Kidney glomerular epithelial cell (primary cell): ENCODE measurements around the gene TRIM59.
"Not testable (repeated sequence)": the region's sequence is repeated elsewhere in the genome, so short reads cannot be mapped to it uniquely, and the experiment has no call there.

Experiments used
- DNase-seq: peaks from one replicate; lab custom pipeline; 2025; lab: John Stamatoyannopoulos, UW

The TRIM59 gene

GRCh38 chr3:160454995-160455394 lies 5.4 kb upstream of the TRIM59 start:
- DNase-seq, result no peak

- not testable (repeated sequence) for DNase-seq
These were observed 2.7 kb upstream of the TRIM59 start for GRCh38 chr3:160452251-160452650.

- DNase-seq, result no peak
These were observed 2.0 kb upstream of the TRIM59 start for GRCh38 chr3:160451602-160452001.

- DNase-seq, result peak; percentile 91
These were observed 1.3 kb upstream of the TRIM59 start for GRCh38 chr3:160450846-160451245.

- peak; percentile 86 for DNase-seq
These were observed 546 bp downstream of the TRIM59 start for GRCh38 chr3:160448845-160449635.

GRCh38 chr3:160447544-160447943 lies 2.0 kb downstream of the TRIM59 start:
- no peak for DNase-seq

GRCh38 chr3:160446522-160447056 lies 3.0 kb downstream of the TRIM59 start:
- no peak for DNase-seq

- no peak for DNase-seq
These were observed 3.7 kb downstream of the TRIM59 start for GRCh38 chr3:160445854-160446253.

- DNase-seq, result no peak
These were observed 5.2 kb downstream of the TRIM59 start for GRCh38 chr3:160444411-160444810.

GRCh38 chr3:160440687-160441086 lies 8.9 kb downstream of the TRIM59 start:
- no peak for DNase-seq

GRCh38 chr3:160437083-160437455 lies 12.5 kb downstream of the TRIM59 start:
- no peak for DNase-seq

GRCh38 chr3:160435747-160436146 lies 13.8 kb downstream of the TRIM59 start:
- DNase-seq, result no peak

GRCh38 chr3:160435095-160435494 lies 14.5 kb downstream of the TRIM59 start:
- DNase-seq, result no peak

GRCh38 chr3:160434071-160434470 lies 15.5 kb downstream of the TRIM59 start:
- no peak for DNase-seq

GRCh38 chr3:160427832-160428424 lies 21.7 kb downstream of the TRIM59 start:
- no peak for DNase-seq

- no peak for DNase-seq
These were observed 32.3 kb downstream of the TRIM59 start for GRCh38 chr3:160417311-160417710.

GRCh38 chr3:160413613-160414248 lies 35.9 kb downstream of the TRIM59 start:
- DNase-seq, result peak; percentile 76

- DNase-seq, result no peak
These were observed 37.1 kb downstream of the TRIM59 start for GRCh38 chr3:160412477-160412876.

- DNase-seq, result no peak
These were observed 39.6 kb downstream of the TRIM59 start for GRCh38 chr3:160409812-160410610.

GRCh38 chr3:160403796-160404470 lies 45.7 kb downstream of the TRIM59 start:
- no peak for DNase-seq

GRCh38 chr3:160403028-160403545 lies 46.5 kb downstream of the TRIM59 start:
- no peak for DNase-seq
